ENCODE measurements around the gene PGM2. TPM values are rescaled to one million over a fixed set of nuclear protein-coding genes. Genes with fewer than 3 reads are reported as not detected.

PGM2 gene
- total and polyA plus RNA-seq, 8 donors, result 2.1 to 15.1 (median 7.6) TPM

GRCh38 chr4:37867102-37867501 is 40.6 kb downstream of the PGM2 start:
- 59 to 69% methylated on average over 3 of the region's 3 CpGs for WGBS, 2 donors
- Histone ChIP-seq H3K27ac (no peak overlapping the region), H3K36me3 (no peaks in the 10 kb centered on the region), H3K4me1 (no peaks in the 10 kb centered on the region), H3K9me3 (no peaks in the 10 kb centered on the region), H3K27me3 (no peaks in the 10 kb centered on the region), H3K4me3 (no peak overlapping the region)
- ATAC-seq (peak in 1 of 4 donors; percentile 53), FAIRE-seq (no peak), DNase-seq (no peak)
- intact Hi-C loops (cut with DNase I), result no loop called here
- no peak for TF ChIP-seq CTCF (IDR thresholded peaks at IDR 0.05)

GRCh38 chr4:37868238-37868637 is 41.8 kb downstream of the PGM2 start:
- ATAC-seq (no peak), FAIRE-seq (no peak), DNase-seq (no peak)
- TF ChIP-seq CTCF (IDR thresholded peaks at IDR 0.05), result no peak
- H3K27ac ChIP-seq, result no peak overlapping the region
- no peak overlapping the region for H3K4me3 ChIP-seq
- intact Hi-C loops (cut with DNase I), result no loop called here
- H3K27me3 ChIP-seq, result no peaks in the 10 kb centered on the region
- no peaks in the 10 kb centered on the region for H3K36me3 ChIP-seq
- 83 to 91% methylated on average over 4 of the region's 4 CpGs for WGBS, 2 donors
- no peaks in the 10 kb centered on the region for H3K9me3 ChIP-seq
- no peaks in the 10 kb centered on the region for H3K4me1 ChIP-seq

GRCh38 chr4:37872310-37872988 is 46.0 kb downstream of the PGM2 start:
- WGBS, 2 donors, result 77 to 94% methylated on average over 1 of the region's 1 CpG
- TF ChIP-seq CTCF (IDR thresholded peaks at IDR 0.05), result no peak
- Histone ChIP-seq H3K36me3 (no peaks in the 10 kb centered on the region), H3K4me3 (no peak overlapping the region), H3K4me1 (no peaks in the 10 kb centered on the region), H3K27me3 (no peaks in the 10 kb centered on the region), H3K9me3 (no peaks in the 10 kb centered on the region), H3K27ac (no peak overlapping the region)
- intact Hi-C loops (cut with DNase I), result no loop called here
- DNase-seq (no peak), ATAC-seq (no peak), FAIRE-seq (peak; percentile 71)

- no peaks in the 10 kb centered on the region for H3K36me3 ChIP-seq
- DNase-seq, result no peak
- H3K4me3 ChIP-seq, result no peak overlapping the region
- no peaks in the 10 kb centered on the region for H3K27me3 ChIP-seq
- H3K27ac ChIP-seq, result no peak overlapping the region
- intact Hi-C loops (cut with DNase I), result no loop called here
- 95 to 97% methylated on average over 1 of the region's 1 CpG for WGBS, 2 donors
- no peaks in the 10 kb centered on the region for H3K4me1 ChIP-seq
- no peak for TF ChIP-seq CTCF (IDR thresholded peaks at IDR 0.05)
- H3K9me3 ChIP-seq, result no peaks in the 10 kb centered on the region
- ATAC-seq, result peak; percentile 61 to 92 (median 81)
- FAIRE-seq, result peak; percentile 43
These were observed 46.9 kb downstream of the PGM2 start for GRCh38 chr4:37873386-37873785.

GRCh38 chr4:37876156-37876555 is 49.7 kb downstream of the PGM2 start:
- Histone ChIP-seq H3K4me1 (no peaks in the 10 kb centered on the region), H3K4me3 (no peak overlapping the region), H3K27me3 (peaks cover 0 to 10% (median 0%) of the 10 kb centered on the region in 4 donors), H3K9me3 (no peaks in the 10 kb centered on the region), H3K27ac (no peak overlapping the region), H3K36me3 (no peaks in the 10 kb centered on the region)
- DNase-seq (no peak), ATAC-seq (no peak), FAIRE-seq (peak; percentile 68)
- 95 to 98% methylated on average over 2 of the region's 2 CpGs for WGBS, 2 donors
- intact Hi-C loops (cut with DNase I), result no loop called here
- TF ChIP-seq CTCF (IDR thresholded peaks at IDR 0.05), result no peak

All from pancreas (tissue), 10 donors.